HG02763 (cell line): ENCODE data around the gene MPZL2.
"Not testable (repeated sequence)": the region's sequence is repeated elsewhere in the genome, so short reads cannot be mapped to it uniquely, and the experiment has no call there.

Source experiments
- ATAC-seq: cut with Tn5 transposase; IDR thresholded peaks from one replicate; pipeline ENCODE4 v1.9.1; 2021; ENCODE audit warnings: mild to moderate bottlenecking, moderate library complexity; ENCODE audit not compliant: unreplicated experiment

The MPZL2 gene

GRCh38 chr11:118263695-118264568 is at the start of gene MPZL2:
TSS of gene MPZL2 (minus strand) at chr11:118264297. CDS start at chr11:118264153, 144 bp downstream.
- ATAC-seq = no peak

GRCh38 chr11:118313242-118313641 is 49.1 kb upstream of the MPZL2 start:
- ATAC-seq = no peak

GRCh38 chr11:118312328-118312727 is 48.2 kb upstream of the MPZL2 start:
- no peak for ATAC-seq

GRCh38 chr11:118311518-118311917 is 47.4 kb upstream of the MPZL2 start:
- ATAC-seq = no peak

GRCh38 chr11:118310781-118311485 is 46.8 kb upstream of the MPZL2 start:
- ATAC-seq = no peak

- ATAC-seq = no peak
These were observed 46.2 kb upstream of the MPZL2 start for GRCh38 chr11:118310271-118310670.

- not testable (repeated sequence) for ATAC-seq
These were observed 45.0 kb upstream of the MPZL2 start for GRCh38 chr11:118308995-118309528.

- no peak for ATAC-seq
These were observed 42.5 kb upstream of the MPZL2 start for GRCh38 chr11:118306556-118306955.

GRCh38 chr11:118305726-118306125 is 41.6 kb upstream of the MPZL2 start:
- ATAC-seq = no peak

GRCh38 chr11:118304568-118305248 is 40.6 kb upstream of the MPZL2 start, which contains the start of gene CD3E:
TSS of gene CD3E (plus strand) at chr11:118304730. CDS start at chr11:118304953, 223 bp downstream.
- no peak for ATAC-seq

- no peak for ATAC-seq
These were observed 40.1 kb upstream of the MPZL2 start for GRCh38 chr11:118304227-118304567.

GRCh38 chr11:118301600-118302195 is 37.6 kb upstream of the MPZL2 start:
- no peak for ATAC-seq

GRCh38 chr11:118295815-118296454 is 31.8 kb upstream of the MPZL2 start:
- ATAC-seq = no peak

- no peak for ATAC-seq
These were observed 31.1 kb upstream of the MPZL2 start for GRCh38 chr11:118295199-118295598.

- ATAC-seq = no peak
These were observed 30.0 kb upstream of the MPZL2 start for GRCh38 chr11:118294053-118294452.

GRCh38 chr11:118291477-118292135 is 27.5 kb upstream of the MPZL2 start:
- no peak for ATAC-seq

- no peak for ATAC-seq
These were observed 26.8 kb upstream of the MPZL2 start for GRCh38 chr11:118290923-118291322.

- ATAC-seq = no peak
These were observed 25.3 kb upstream of the MPZL2 start for GRCh38 chr11:118289401-118289800.

- ATAC-seq = no peak
These were observed 22.9 kb upstream of the MPZL2 start for GRCh38 chr11:118287006-118287405.

- no peak for ATAC-seq
These were observed 22.4 kb upstream of the MPZL2 start for GRCh38 chr11:118286545-118286944.
